Type B pancreatic cell (in vitro differentiated cells): ENCODE measurements around the gene PRKCG. TPM values are rescaled to one million over a fixed set of nuclear protein-coding genes. Genes with fewer than 3 reads are reported as not detected.

Experiments
- DNase-seq: peaks from one replicate; pipeline ENCODE4 v3.0.0; 2021; ENCODE audit warnings: mixed read lengths; ENCODE audit not compliant: unreplicated experiment; ENCODE audit errors: extremely low spot score
- H3K27ac Mint-ChIP-seq: 2 replicates; pipeline ENCODE4 v1.8.0; 2021; ENCODE audit warnings: mild to moderate bottlenecking, mixed read lengths
- H3K27me3 Mint-ChIP-seq: 2 replicates; pipeline ENCODE4 v1.8.0; 2021; ENCODE audit warnings: mixed read lengths
- H3K36me3 Mint-ChIP-seq: 2 replicates; pipeline ENCODE4 v1.8.0; 2021; ENCODE audit warnings: mixed read lengths
- H3K4me1 Mint-ChIP-seq: one replicate; pipeline ENCODE4 v1.8.0; 2021; ENCODE audit warnings: mixed read lengths; ENCODE audit not compliant: unreplicated experiment
- H3K4me3 Mint-ChIP-seq: 2 replicates; pipeline ENCODE4 v1.8.0; 2021; ENCODE audit warnings: mild to moderate bottlenecking, mixed read lengths
- H3K9me3 Mint-ChIP-seq: 2 replicates; pipeline ENCODE4 v1.8.0; 2021; ENCODE audit warnings: mixed read lengths
- total RNA-seq: library from RNA; stranded (reverse); gene quantifications from 2 replicates; pipeline ENCODE4 v1.2.1, GENCODE V29; 2021; ENCODE audit warnings: low replicate concordance
- TF ChIP-seq, protein P1 (sequence below): fragments of 200-600 bp; sonication (generic); conservative IDR thresholded peaks from 2 replicates; pipeline ENCODE4 v1.5.0; 2021; ENCODE audit warnings: antibody characterized with exemption, mild to moderate bottlenecking

PRKCG gene
- total RNA-seq, 1 donor from 2014 or later, result 3.1 TPM

DNA sequence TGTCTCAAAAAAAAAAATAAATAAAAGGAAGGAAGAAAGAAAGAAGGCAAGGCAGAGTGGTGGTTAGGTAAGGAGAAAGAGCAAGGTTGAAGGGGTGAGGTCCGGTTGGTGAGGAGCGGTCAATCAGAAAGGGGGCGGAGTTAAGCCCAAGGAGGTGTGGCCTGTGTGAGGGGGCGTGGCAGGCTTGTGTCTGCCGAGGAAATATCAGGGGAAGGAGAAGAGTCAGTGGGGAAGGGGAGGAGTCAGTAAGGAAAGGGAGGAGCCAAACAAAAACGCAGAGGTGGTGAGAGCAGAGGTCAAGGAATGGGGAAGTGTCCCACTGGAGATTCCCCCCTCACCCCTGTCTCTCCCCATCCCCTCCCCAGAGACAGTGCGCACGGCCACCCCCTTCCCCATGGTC is 33.0 kb downstream of the PRKCG start:
- Mint-ChIP-seq H3K9me3 (no peaks in the 10 kb centered on the region), H3K27me3 (peaks cover 42% of the 10 kb centered on the region), H3K4me3 (no peak overlapping the region), H3K27ac (no peak overlapping the region), H3K4me1 (no peaks in the 10 kb centered on the region), H3K36me3 (no peaks in the 10 kb centered on the region)
- no peak for DNase-seq
- TF ChIP-seq, protein P1, sequence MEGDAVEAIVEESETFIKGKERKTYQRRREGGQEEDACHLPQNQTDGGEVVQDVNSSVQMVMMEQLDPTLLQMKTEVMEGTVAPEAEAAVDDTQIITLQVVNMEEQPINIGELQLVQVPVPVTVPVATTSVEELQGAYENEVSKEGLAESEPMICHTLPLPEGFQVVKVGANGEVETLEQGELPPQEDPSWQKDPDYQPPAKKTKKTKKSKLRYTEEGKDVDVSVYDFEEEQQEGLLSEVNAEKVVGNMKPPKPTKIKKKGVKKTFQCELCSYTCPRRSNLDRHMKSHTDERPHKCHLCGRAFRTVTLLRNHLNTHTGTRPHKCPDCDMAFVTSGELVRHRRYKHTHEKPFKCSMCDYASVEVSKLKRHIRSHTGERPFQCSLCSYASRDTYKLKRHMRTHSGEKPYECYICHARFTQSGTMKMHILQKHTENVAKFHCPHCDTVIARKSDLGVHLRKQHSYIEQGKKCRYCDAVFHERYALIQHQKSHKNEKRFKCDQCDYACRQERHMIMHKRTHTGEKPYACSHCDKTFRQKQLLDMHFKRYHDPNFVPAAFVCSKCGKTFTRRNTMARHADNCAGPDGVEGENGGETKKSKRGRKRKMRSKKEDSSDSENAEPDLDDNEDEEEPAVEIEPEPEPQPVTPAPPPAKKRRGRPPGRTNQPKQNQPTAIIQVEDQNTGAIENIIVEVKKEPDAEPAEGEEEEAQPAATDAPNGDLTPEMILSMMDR, result no peak

DNA sequence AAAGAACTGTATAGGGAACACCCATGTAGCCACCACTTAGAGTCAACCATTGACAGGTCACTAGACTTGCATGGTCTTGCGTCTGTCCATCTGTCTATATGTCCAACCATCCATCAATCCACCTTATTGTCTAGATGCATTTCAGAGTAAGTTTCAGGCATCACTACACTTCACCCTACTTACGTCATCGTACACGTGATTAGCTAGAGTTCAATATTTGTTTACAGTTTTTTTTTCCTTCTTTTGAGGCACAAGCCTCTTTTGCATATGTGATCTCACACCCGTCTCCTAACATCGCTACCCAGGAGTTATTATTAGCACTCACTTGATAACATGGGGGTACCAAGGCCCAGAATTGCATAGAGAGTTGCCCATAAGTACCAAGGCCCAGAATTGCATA is 34.0 kb downstream of the PRKCG start:
- peaks cover 32% of the 10 kb centered on the region for H3K27me3 Mint-ChIP-seq
- H3K4me1 Mint-ChIP-seq, result no peaks in the 10 kb centered on the region
- TF ChIP-seq, protein P1, result no peak
- H3K4me3 Mint-ChIP-seq, result no peak overlapping the region
- no peaks in the 10 kb centered on the region for H3K36me3 Mint-ChIP-seq
- no peak overlapping the region for H3K27ac Mint-ChIP-seq
- no peak for DNase-seq
- no peaks in the 10 kb centered on the region for H3K9me3 Mint-ChIP-seq

DNA sequence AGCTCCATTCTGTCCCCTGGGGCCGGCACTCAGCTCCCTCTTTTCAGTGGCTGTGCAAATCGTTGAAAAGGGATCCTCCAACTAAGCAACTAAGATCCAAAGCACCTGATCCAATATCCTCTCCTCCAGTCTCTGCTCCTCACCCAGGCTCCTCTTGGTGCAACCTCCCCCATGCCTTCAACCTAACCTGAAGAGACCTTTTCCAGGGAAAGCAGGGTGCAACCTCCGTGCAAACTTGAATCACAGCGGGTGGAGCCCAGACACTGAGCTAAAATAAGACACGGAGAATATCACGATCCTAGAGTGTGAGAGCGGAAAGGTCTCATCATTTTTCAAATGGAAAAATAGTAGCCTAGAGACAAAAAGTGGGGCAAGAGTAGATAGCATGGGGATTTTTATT is 35.4 kb downstream of the PRKCG start:
- no peak for DNase-seq
- TF ChIP-seq, protein P1, result no peak
- H3K4me3 Mint-ChIP-seq, result no peak overlapping the region
- no peaks in the 10 kb centered on the region for H3K4me1 Mint-ChIP-seq
- peaks cover 18% of the 10 kb centered on the region for H3K27me3 Mint-ChIP-seq
- no peak overlapping the region for H3K27ac Mint-ChIP-seq
- no peaks in the 10 kb centered on the region for H3K36me3 Mint-ChIP-seq
- no peaks in the 10 kb centered on the region for H3K9me3 Mint-ChIP-seq

DNA sequence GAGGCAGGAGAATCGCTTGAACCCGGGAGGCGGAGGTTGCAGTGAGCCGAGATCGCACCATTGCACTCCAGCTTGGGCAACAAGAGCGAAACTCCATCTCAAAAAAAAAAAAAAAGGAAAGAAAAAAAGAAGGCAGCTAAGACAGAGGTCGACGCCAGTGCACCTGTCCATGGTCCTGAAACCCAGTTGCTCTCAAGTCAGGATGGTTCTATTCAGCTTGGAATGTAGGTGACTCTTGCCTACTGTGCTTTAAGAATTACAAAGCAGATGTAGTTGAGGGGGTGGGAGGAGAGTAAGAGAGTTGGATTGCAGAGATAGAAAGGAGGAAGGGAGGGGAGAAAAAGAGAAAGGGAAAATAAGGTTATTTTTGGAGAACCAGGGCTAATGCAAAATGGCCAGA is 45.7 kb downstream of the PRKCG start:
- Mint-ChIP-seq H3K27me3 (peaks cover 8% of the 10 kb centered on the region), H3K9me3 (peaks cover 4% of the 10 kb centered on the region), H3K4me1 (no peaks in the 10 kb centered on the region), H3K36me3 (no peaks in the 10 kb centered on the region), H3K27ac (no peak overlapping the region), H3K4me3 (no peak overlapping the region)
- no peak for DNase-seq
- TF ChIP-seq, protein P1, result no peak

DNA sequence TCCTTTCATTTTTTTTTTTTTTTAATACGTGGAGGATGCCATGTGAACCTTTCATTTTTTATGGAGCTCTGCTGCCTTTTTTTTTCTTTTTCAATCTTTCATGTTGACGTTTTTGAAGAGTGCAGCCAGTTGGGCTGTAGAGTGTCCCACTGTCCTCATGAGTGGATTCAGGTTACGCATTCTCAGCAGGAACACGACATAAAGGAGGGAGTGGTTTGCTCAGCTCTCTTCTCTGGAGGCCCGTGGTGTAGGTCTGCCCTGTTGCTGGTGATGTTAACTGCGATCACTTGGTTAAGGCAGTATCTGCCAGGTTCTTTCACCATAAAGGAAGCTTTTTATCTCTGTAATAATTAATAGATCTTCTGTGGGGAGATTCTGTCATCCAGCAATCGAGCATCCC is 54.0 kb downstream of the PRKCG start:
- Mint-ChIP-seq H3K27me3 (peaks cover 32% of the 10 kb centered on the region), H3K36me3 (no peaks in the 10 kb centered on the region), H3K27ac (no peak overlapping the region), H3K4me1 (no peaks in the 10 kb centered on the region), H3K9me3 (no peaks in the 10 kb centered on the region), H3K4me3 (no peak overlapping the region)
- TF ChIP-seq, protein P1, result no peak
- DNase-seq, result no peak
